Endothelial cell (in vitro differentiated cells): ENCODE data around the gene HSBP1. TPM values are rescaled to one million over a fixed set of nuclear protein-coding genes. Genes with fewer than 3 reads are reported as not detected.

Experiments
- DNase-seq: peaks from one replicate; pipeline ENCODE4 v3.0.0; 2021; ENCODE audit warnings: low spot score
- H3K27ac Mint-ChIP-seq: one replicate; pipeline ENCODE4 v1.8.0; 2021; ENCODE audit warnings: mixed read lengths, inconsistent platforms; ENCODE audit not compliant: unreplicated experiment
- H3K27me3 Mint-ChIP-seq: one replicate; pipeline ENCODE4 v1.8.0; 2021; ENCODE audit warnings: mild to moderate bottlenecking, moderate library complexity, mixed read lengths, inconsistent platforms; ENCODE audit not compliant: unreplicated experiment
- H3K36me3 Mint-ChIP-seq: one replicate; pipeline ENCODE4 v1.8.0; 2021; ENCODE audit warnings: mild to moderate bottlenecking, low read depth, mixed read lengths, inconsistent platforms; ENCODE audit not compliant: unreplicated experiment
- H3K4me1 Mint-ChIP-seq: one replicate; pipeline ENCODE4 v1.8.0; 2021; ENCODE audit warnings: mild to moderate bottlenecking, mixed read lengths, inconsistent platforms; ENCODE audit not compliant: unreplicated experiment
- H3K4me3 Mint-ChIP-seq: one replicate; pipeline ENCODE4 v1.8.0; 2021; ENCODE audit warnings: mild to moderate bottlenecking, mixed read lengths, inconsistent platforms; ENCODE audit not compliant: unreplicated experiment
- H3K9me3 Mint-ChIP-seq: one replicate; pipeline ENCODE4 v1.8.0; 2021; ENCODE audit warnings: mixed read lengths, inconsistent platforms; ENCODE audit not compliant: unreplicated experiment
- total RNA-seq: library from RNA; stranded (reverse); fragmentation: NEBNext Ultra II Directional; extraction: Animal tissue kit (Norgen Biotek cat#: 25700); gene quantifications from one replicate; pipeline ENCODE4 v1.2.1, GENCODE V29; 2021; ENCODE audit not compliant: unreplicated experiment
- TF ChIP-seq, protein P1 (sequence below): fragments of 200-600 bp; sonication (generic); IDR thresholded peaks from one replicate; pipeline ENCODE4 v1.5.0; 2021; ENCODE audit warnings: antibody characterized with exemption; ENCODE audit not compliant: unreplicated experiment

The HSBP1 gene
- total RNA-seq, 1 donor from 2014 or later, result 215 TPM

GRCh38 chr16:83814659-83814985 lies 6.8 kb downstream of the HSBP1 start:
- DNase-seq, result no peak
- TF ChIP-seq, protein P1, sequence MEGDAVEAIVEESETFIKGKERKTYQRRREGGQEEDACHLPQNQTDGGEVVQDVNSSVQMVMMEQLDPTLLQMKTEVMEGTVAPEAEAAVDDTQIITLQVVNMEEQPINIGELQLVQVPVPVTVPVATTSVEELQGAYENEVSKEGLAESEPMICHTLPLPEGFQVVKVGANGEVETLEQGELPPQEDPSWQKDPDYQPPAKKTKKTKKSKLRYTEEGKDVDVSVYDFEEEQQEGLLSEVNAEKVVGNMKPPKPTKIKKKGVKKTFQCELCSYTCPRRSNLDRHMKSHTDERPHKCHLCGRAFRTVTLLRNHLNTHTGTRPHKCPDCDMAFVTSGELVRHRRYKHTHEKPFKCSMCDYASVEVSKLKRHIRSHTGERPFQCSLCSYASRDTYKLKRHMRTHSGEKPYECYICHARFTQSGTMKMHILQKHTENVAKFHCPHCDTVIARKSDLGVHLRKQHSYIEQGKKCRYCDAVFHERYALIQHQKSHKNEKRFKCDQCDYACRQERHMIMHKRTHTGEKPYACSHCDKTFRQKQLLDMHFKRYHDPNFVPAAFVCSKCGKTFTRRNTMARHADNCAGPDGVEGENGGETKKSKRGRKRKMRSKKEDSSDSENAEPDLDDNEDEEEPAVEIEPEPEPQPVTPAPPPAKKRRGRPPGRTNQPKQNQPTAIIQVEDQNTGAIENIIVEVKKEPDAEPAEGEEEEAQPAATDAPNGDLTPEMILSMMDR, result no peak
- Mint-ChIP-seq H3K4me1 (no peaks in the 10 kb centered on the region), H3K9me3 (no peaks in the 10 kb centered on the region), H3K27ac (no peak overlapping the region), H3K27me3 (peaks cover 1% of the 10 kb centered on the region), H3K4me3 (no peak overlapping the region), H3K36me3 (peaks cover 3% of the 10 kb centered on the region)

GRCh38 chr16:83817022-83817421 lies 9.2 kb downstream of the HSBP1 start:
- H3K36me3 Mint-ChIP-seq, result peaks cover 3% of the 10 kb centered on the region
- no peak overlapping the region for H3K27ac Mint-ChIP-seq
- no peaks in the 10 kb centered on the region for H3K9me3 Mint-ChIP-seq
- no peak overlapping the region for H3K4me3 Mint-ChIP-seq
- H3K27me3 Mint-ChIP-seq, result peaks cover 2% of the 10 kb centered on the region
- no peaks in the 10 kb centered on the region for H3K4me1 Mint-ChIP-seq
- TF ChIP-seq, protein P1, result no peak
- no peak for DNase-seq

- Mint-ChIP-seq H3K27ac (no peak overlapping the region), H3K27me3 (peaks cover 2% of the 10 kb centered on the region), H3K9me3 (no peaks in the 10 kb centered on the region), H3K36me3 (no peaks in the 10 kb centered on the region), H3K4me1 (no peaks in the 10 kb centered on the region), H3K4me3 (no peak overlapping the region)
- TF ChIP-seq, protein P1, result no peak
- no peak for DNase-seq
Measured at GRCh38 chr16:83818276-83818675, 10.5 kb downstream of the HSBP1 start.

DNA sequence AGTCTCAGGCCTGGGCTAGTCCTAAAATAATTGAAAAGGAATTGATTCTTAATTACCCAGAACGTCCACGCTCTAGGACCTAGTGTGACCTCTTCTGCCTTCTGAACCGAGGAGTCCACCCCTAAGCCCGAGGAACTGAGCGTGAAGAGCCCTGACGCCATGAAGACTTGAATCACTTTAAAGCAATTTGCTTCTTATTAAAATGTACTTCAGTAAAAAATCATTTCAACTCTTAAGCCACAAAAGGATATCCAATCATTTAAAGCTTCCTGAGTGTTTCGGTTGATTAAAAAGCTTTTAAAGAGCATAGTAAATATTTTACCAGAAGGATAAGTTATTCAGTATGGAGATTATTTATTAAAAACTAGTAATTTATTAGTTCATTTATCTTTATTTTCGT lies 11.6 kb downstream of the HSBP1 start:
- Mint-ChIP-seq H3K9me3 (no peaks in the 10 kb centered on the region), H3K4me1 (peaks cover 3% of the 10 kb centered on the region), H3K4me3 (no peak overlapping the region), H3K27ac (no peak overlapping the region), H3K36me3 (no peaks in the 10 kb centered on the region), H3K27me3 (peaks cover 2% of the 10 kb centered on the region)
- no peak for DNase-seq
- TF ChIP-seq, protein P1, result no peak

GRCh38 chr16:83826146-83826913 lies 18.6 kb downstream of the HSBP1 start:
- no peak overlapping the region for H3K27ac Mint-ChIP-seq
- H3K4me3 Mint-ChIP-seq, result no peak overlapping the region

More at GRCh38 chr16:83826146-83826913, 18.6 kb downstream of the HSBP1 start:
- no peaks in the 10 kb centered on the region for H3K9me3 Mint-ChIP-seq
- H3K27me3 Mint-ChIP-seq, result peaks cover 6% of the 10 kb centered on the region
- DNase-seq, result peak; percentile 85
- H3K36me3 Mint-ChIP-seq, result no peaks in the 10 kb centered on the region
- TF ChIP-seq, protein P1, result peak; percentile 87
- peaks cover 12% of the 10 kb centered on the region for H3K4me1 Mint-ChIP-seq
